Measurements from ENCODE around the gene GNAQ.

Gene GNAQ

GRCh38 chr9:77807846-77808750 is 223.5 kb downstream of the GNAQ start:
- DNase-seq, result no peak

GRCh38 chr9:77807281-77807683 is 224.3 kb downstream of the GNAQ start:
- no peak for DNase-seq

- no peak for DNase-seq
These were observed 224.9 kb downstream of the GNAQ start for GRCh38 chr9:77806741-77807140.

GRCh38 chr9:77805810-77806209 is 225.8 kb downstream of the GNAQ start:
- DNase-seq, result no peak

- no peak for DNase-seq
These were observed 228.2 kb downstream of the GNAQ start for GRCh38 chr9:77803423-77803822.

- no peak for DNase-seq
These were observed 228.9 kb downstream of the GNAQ start for GRCh38 chr9:77802515-77803293.

GRCh38 chr9:77802064-77802463 is 229.5 kb downstream of the GNAQ start:
- DNase-seq, result no peak

- no peak for DNase-seq
These were observed 230.6 kb downstream of the GNAQ start for GRCh38 chr9:77800924-77801551.

- DNase-seq, result no peak
These were observed 233.5 kb downstream of the GNAQ start for GRCh38 chr9:77798140-77798539.

GRCh38 chr9:77794985-77795384 is 236.6 kb downstream of the GNAQ start:
- DNase-seq, result no peak

- DNase-seq, result no peak
These were observed 237.8 kb downstream of the GNAQ start for GRCh38 chr9:77793849-77794248.

- no peak for DNase-seq
These were observed 241.7 kb downstream of the GNAQ start for GRCh38 chr9:77789891-77790290.

GRCh38 chr9:77785341-77785740 is 246.3 kb downstream of the GNAQ start:
- no peak for DNase-seq

GRCh38 chr9:77783518-77783917 is 248.1 kb downstream of the GNAQ start:
- no peak for DNase-seq

- DNase-seq, result no peak
These were observed 252.6 kb downstream of the GNAQ start for GRCh38 chr9:77779010-77779409.

- DNase-seq, result no peak
These were observed 258.2 kb downstream of the GNAQ start for GRCh38 chr9:77773381-77773780.

- no peak for DNase-seq
These were observed 259.0 kb downstream of the GNAQ start for GRCh38 chr9:77772646-77773045.

GRCh38 chr9:77771171-77771570 is 260.4 kb downstream of the GNAQ start:
- no peak for DNase-seq

- DNase-seq, result no peak
These were observed 261.3 kb downstream of the GNAQ start for GRCh38 chr9:77770340-77770739.

- DNase-seq, result no peak
These were observed 262.4 kb downstream of the GNAQ start for GRCh38 chr9:77769246-77769645.

- DNase-seq, result no peak
These were observed 265.0 kb downstream of the GNAQ start for GRCh38 chr9:77766587-77766986.

- DNase-seq, result no peak
These were observed 265.8 kb downstream of the GNAQ start for GRCh38 chr9:77765781-77766259.
